Suprapubic skin (tissue), 3 donors: ENCODE results near the gene LOXHD1.

ENCODE experiments used
- POLR2A ChIP-seq, 2 donors: fragments of 450-650 bp; IDR thresholded peaks; one replicate each; pipeline ENCODE4 v1.6.1; 2017; ENCODE audit warnings: antibody characterized with exemption in 2 of 2, mild to moderate bottlenecking in 2 of 2, moderate library complexity in 2 of 2
- TF ChIP-seq, protein P1 (sequence below), 2 donors: fragments of 200-600 bp in 1 of 2; fragments of 450-650 bp in 1 of 2; sonication (generic) in 1 of 2; IDR thresholded peaks; one replicate each; pipeline ENCODE4 v1.5.1; 2016 to 2019; ENCODE audit warnings: antibody characterized with exemption in 2 of 2, mild to moderate bottlenecking in 1 of 2, moderate library complexity in 1 of 2

DNA sequence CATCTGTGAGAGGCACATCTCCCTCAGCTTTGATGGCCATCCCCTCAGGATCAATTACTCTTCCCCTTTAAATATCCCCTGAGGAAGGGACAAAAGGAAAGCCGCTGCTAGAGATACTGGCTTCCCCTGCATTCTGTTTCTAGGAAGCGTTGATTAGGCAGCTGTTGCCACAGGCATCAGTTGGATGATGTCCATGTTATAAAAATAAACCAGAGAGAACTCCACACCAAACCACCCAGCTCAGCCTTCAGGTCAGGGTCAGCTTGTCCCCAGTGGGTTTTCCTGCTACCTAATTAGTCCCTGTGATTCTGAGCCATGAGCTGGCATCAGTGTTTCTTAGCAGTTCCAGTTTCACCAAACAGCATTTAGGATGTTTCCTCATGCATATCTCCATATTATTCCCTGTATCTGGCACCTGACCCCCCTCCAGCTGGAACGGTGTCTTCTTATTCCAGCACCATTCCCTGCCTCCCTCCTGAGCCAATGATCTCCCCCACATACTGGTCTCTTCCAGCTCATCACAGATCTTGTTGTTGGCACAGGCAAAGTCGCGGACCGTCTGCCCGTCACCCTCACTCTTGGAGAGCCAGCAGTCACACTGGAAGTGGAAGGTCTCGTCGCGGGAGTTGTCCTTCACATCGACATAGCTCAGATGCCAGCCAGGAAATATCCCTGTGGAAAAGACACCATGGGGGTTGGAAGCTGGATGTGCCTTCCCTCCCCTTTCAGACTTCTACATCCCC lies 168.4 kb downstream of the LOXHD1 start:
- TF ChIP-seq, protein P1, sequence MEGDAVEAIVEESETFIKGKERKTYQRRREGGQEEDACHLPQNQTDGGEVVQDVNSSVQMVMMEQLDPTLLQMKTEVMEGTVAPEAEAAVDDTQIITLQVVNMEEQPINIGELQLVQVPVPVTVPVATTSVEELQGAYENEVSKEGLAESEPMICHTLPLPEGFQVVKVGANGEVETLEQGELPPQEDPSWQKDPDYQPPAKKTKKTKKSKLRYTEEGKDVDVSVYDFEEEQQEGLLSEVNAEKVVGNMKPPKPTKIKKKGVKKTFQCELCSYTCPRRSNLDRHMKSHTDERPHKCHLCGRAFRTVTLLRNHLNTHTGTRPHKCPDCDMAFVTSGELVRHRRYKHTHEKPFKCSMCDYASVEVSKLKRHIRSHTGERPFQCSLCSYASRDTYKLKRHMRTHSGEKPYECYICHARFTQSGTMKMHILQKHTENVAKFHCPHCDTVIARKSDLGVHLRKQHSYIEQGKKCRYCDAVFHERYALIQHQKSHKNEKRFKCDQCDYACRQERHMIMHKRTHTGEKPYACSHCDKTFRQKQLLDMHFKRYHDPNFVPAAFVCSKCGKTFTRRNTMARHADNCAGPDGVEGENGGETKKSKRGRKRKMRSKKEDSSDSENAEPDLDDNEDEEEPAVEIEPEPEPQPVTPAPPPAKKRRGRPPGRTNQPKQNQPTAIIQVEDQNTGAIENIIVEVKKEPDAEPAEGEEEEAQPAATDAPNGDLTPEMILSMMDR (IDR thresholded peaks at IDR 0.05), result no peak
- no peak for TF ChIP-seq POLR2A (IDR thresholded peaks at IDR 0.05)
